Stimulated activated CD4-positive, alpha-beta T cell treated with anti-CD3 and anti-CD28 coated beads, Interleukin-12 subunit alpha, Interleukin-12 subunit beta, amount 100 ng/mL, for 4 hours (primary cell): ENCODE measurements around the gene TMEM239.
"Not testable (repeated sequence)": the region's sequence is repeated elsewhere in the genome, so short reads cannot be mapped to it uniquely, and the experiment has no call there.

Source experiments
- DNase-seq: peaks from one replicate; pipeline ENCODE4 v3.0.0-alpha.2; 2020

Gene TMEM239

GRCh38 chr20:2799688-2800520 is 16.3 kb upstream of the TMEM239 start:
- DNase-seq: no peak

- no peak for DNase-seq
Measured at GRCh38 chr20:2800521-2801285, 15.5 kb upstream of the TMEM239 start, which contains the start of gene CPXM1. TSS of gene CPXM1 (minus strand) at chr20:2800627. CDS start at chr20:2800572, 55 bp downstream.

- DNase-seq: no peak
Measured at GRCh38 chr20:2801286-2801728, 14.9 kb upstream of the TMEM239 start.

- no peak for DNase-seq
Measured at GRCh38 chr20:2804041-2804828, 11.9 kb upstream of the TMEM239 start.

GRCh38 chr20:2804852-2805688 is 11.1 kb upstream of the TMEM239 start:
- DNase-seq: no peak

- no peak for DNase-seq
Measured at GRCh38 chr20:2805689-2806350, 10.3 kb upstream of the TMEM239 start.

- DNase-seq: no peak
Measured at GRCh38 chr20:2806351-2806701, 9.8 kb upstream of the TMEM239 start.

GRCh38 chr20:2807019-2807418 is 9.1 kb upstream of the TMEM239 start:
- no peak for DNase-seq

GRCh38 chr20:2807929-2808328 is 8.2 kb upstream of the TMEM239 start:
- not testable (repeated sequence) for DNase-seq

- no peak for DNase-seq
Measured at GRCh38 chr20:2809690-2810089, 6.5 kb upstream of the TMEM239 start.

GRCh38 chr20:2812189-2812588 is 4.0 kb upstream of the TMEM239 start:
- DNase-seq: no peak

- DNase-seq: no peak
Measured at GRCh38 chr20:2814076-2814475, 2.1 kb upstream of the TMEM239 start.

GRCh38 chr20:2814587-2815051 is 1.5 kb upstream of the TMEM239 start, which contains the start of gene C20orf141:
TSS of gene C20orf141 (plus strand) at chr20:2814987. CDS start at chr20:2815185, 198 bp downstream.
- no peak for DNase-seq

- no peak for DNase-seq
Measured at GRCh38 chr20:2815242-2815900, 793 bp upstream of the TMEM239 start.

GRCh38 chr20:2816583-2817340 is 598 bp downstream of the TMEM239 start:
- DNase-seq: no peak

- no peak for DNase-seq
Measured at GRCh38 chr20:2817341-2817726, 1.2 kb downstream of the TMEM239 start.

- DNase-seq: no peak
Measured at GRCh38 chr20:2817891-2818595, 1.9 kb downstream of the TMEM239 start.

GRCh38 chr20:2820084-2820895 is 4.1 kb downstream of the TMEM239 start:
- DNase-seq: no peak
